ENCODE results near the gene NIPA2.

GRCh38 chr15:22880981-22881738, 42.7 kb downstream of the NIPA2 start:
- TF ChIP-seq BHLHE40 (IDR thresholded peaks at IDR 0.05; ENCODE audit: low read depth, low read length) (no peak), JUN (IDR thresholded peaks at IDR 0.05) (no peak), EHMT2 (IDR thresholded peaks at IDR 0.05; ENCODE audit: low read depth) (no peak), CHD2 (IDR thresholded peaks at IDR 0.05; ENCODE audit: low read length, partially characterized antibody) (no peak), RCOR1 (IDR thresholded peaks at IDR 0.05; ENCODE audit: low read depth, low read length) (no peak), EP300 (IDR thresholded peaks at IDR 0.05) (no peak), REST (IDR thresholded peaks at IDR 0.05) (no peak), POLR2A (IDR thresholded peaks at IDR 0.05; ENCODE audit: low read length) (no peak)
- TF ChIP-seq, protein P1, sequence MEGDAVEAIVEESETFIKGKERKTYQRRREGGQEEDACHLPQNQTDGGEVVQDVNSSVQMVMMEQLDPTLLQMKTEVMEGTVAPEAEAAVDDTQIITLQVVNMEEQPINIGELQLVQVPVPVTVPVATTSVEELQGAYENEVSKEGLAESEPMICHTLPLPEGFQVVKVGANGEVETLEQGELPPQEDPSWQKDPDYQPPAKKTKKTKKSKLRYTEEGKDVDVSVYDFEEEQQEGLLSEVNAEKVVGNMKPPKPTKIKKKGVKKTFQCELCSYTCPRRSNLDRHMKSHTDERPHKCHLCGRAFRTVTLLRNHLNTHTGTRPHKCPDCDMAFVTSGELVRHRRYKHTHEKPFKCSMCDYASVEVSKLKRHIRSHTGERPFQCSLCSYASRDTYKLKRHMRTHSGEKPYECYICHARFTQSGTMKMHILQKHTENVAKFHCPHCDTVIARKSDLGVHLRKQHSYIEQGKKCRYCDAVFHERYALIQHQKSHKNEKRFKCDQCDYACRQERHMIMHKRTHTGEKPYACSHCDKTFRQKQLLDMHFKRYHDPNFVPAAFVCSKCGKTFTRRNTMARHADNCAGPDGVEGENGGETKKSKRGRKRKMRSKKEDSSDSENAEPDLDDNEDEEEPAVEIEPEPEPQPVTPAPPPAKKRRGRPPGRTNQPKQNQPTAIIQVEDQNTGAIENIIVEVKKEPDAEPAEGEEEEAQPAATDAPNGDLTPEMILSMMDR (IDR thresholded peaks at IDR 0.05): no peak
- TF ChIP-seq, protein P2, sequence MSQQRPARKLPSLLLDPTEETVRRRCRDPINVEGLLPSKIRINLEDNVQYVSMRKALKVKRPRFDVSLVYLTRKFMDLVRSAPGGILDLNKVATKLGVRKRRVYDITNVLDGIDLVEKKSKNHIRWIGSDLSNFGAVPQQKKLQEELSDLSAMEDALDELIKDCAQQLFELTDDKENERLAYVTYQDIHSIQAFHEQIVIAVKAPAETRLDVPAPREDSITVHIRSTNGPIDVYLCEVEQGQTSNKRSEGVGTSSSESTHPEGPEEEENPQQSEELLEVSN (IDR thresholded peaks at IDR 0.05; ENCODE audit: borderline replicate concordance, low read depth): no peak

Data from A549 (cell line).